ENCODE results near the gene REEP3. TPM values are rescaled to one million over a fixed set of nuclear protein-coding genes. Genes with fewer than 3 reads are reported as not detected.

Gene REEP3
- total and polyA plus RNA-seq, 2 donors (not counting 1 experiment from before 2014, with no cell fraction given), result 2.2 to 8.8 TPM

- intact Hi-C loops (cut with micrococcal nuclease), result loop anchor here (10.0 kb wide), 1 partner anchor 64 kb away; no protein-coding TSS in a partner anchor
- H3K27me3 Mint-ChIP-seq, result no peaks in the 10 kb centered on the region
- Histone ChIP-seq H3K36me3 (replicated peaks in 1 of 2; ENCODE audit: control extremely low read depth in 1 of 2, control insufficient read depth in 1 of 2, extremely low read depth in 1 of 2, insufficient read depth in 2 of 2, low read length in 1 of 2) (no peaks in the 10 kb centered on the region), H3K9ac (ENCODE audit: low read length) (peak overlapping the region; percentile 67), H2AFZ (ENCODE audit: insufficient read depth, low read depth, low read length, poor library complexity, severe bottlenecking) (peak overlapping the region; percentile 74), H3K27ac (ENCODE audit: low read length in 2 of 2) (no peak overlapping the region), H3K9me3 (ENCODE audit: control extremely low read depth in 1 of 3, control insufficient read depth in 2 of 3, insufficient read depth in 1 of 3, low read length in 2 of 3) (no peaks in the 10 kb centered on the region), H3K4me3 (ENCODE audit: control extremely low read depth in 1 of 5, extremely low read depth in 1 of 5, insufficient read depth in 1 of 5, low read depth in 2 of 5, low read length in 4 of 5) (peak overlapping the region; percentile 43 to 87 (median 81)), H3K4me1 (ENCODE audit: control insufficient read depth in 2 of 2, insufficient read depth in 2 of 2, low read length in 2 of 2) (peaks cover 17 to 28% of the 10 kb centered on the region in 2 donors), H3K27me3 (replicated peaks in 1 of 4; ENCODE audit: control extremely low read depth in 1 of 4, control insufficient read depth in 3 of 4, insufficient read depth in 4 of 4, low read length in 3 of 4) (no peaks in the 10 kb centered on the region), H3K79me2 (ENCODE audit: control insufficient read depth, insufficient read depth, low read length) (no peaks in the 10 kb centered on the region), H4K20me1 (ENCODE audit: control insufficient read depth, insufficient read depth, low read length, poor library complexity, severe bottlenecking) (no peaks in the 10 kb centered on the region), H3K4me2 (replicated peaks; ENCODE audit: low read depth, low read length, poor library complexity, severe bottlenecking) (peak overlapping the region; percentile 86)
- no peak for DNase-seq
- H3K27ac Mint-ChIP-seq, result peak overlapping the region; percentile 87
- H3K4me1 Mint-ChIP-seq, result peaks cover 32% of the 10 kb centered on the region
- H3K9me3 Mint-ChIP-seq (ENCODE audit: insufficient read depth), result no peaks in the 10 kb centered on the region
- ATAC-seq (ENCODE audit: low read depth), result no peak
- POLR2A ChIA-PET, result interaction anchor here (0.6 to 1.3 kb wide), 2 partner anchors 85 to 368 kb away, joined by 3 read pairs; no protein-coding TSS in a partner anchor
- H3K4me3 Mint-ChIP-seq, result peak overlapping the region; percentile 97
- WGBS (ENCODE audit: insufficient coverage), result 27% methylated on average over 13 of the region's 19 CpGs
- CTCF ChIA-PET, result interaction anchor here (0.6 to 8.6 kb wide), 14 partner anchors 14 to 529 kb away, joined by 3 to 129 read pairs (median 4); partner anchors contain the start of gene JMJD1C
- TF ChIP-seq EZH2 (IDR thresholded peaks at IDR 0.05; ENCODE audit: borderline replicate concordance, insufficient read depth, low read depth, low read length, poor library complexity, severe bottlenecking) (no peak), CTCF (IDR thresholded peaks at IDR 0.05) (no peak)
These were observed 109.9 kb downstream of the REEP3 start for GRCh38 chr10:63630931-63631680.

- no peak overlapping the region for H3K27ac Mint-ChIP-seq
- H3K4me1 Mint-ChIP-seq, result peaks cover 32% of the 10 kb centered on the region
- no peaks in the 10 kb centered on the region for H3K27me3 ChIP-seq (replicated peaks in 1 of 4; ENCODE audit: control extremely low read depth in 1 of 4, control insufficient read depth in 3 of 4, insufficient read depth in 4 of 4, low read length in 3 of 4)
- no peak for DNase-seq
- TF ChIP-seq CTCF (IDR thresholded peaks at IDR 0.05), result no peak
- TF ChIP-seq EZH2 (IDR thresholded peaks at IDR 0.05; ENCODE audit: borderline replicate concordance, insufficient read depth, low read depth, low read length, poor library complexity, severe bottlenecking), result no peak
- peaks cover 17 to 28% of the 10 kb centered on the region in 2 donors for H3K4me1 ChIP-seq (ENCODE audit: control insufficient read depth in 2 of 2, insufficient read depth in 2 of 2, low read length in 2 of 2)
- CTCF ChIA-PET, result interaction anchor here (1.2 to 8.6 kb wide), 6 partner anchors 88 to 465 kb away, joined by 3 to 129 read pairs (median 40); no protein-coding TSS in a partner anchor
- no peak overlapping the region for H2AFZ ChIP-seq (ENCODE audit: insufficient read depth, low read depth, low read length, poor library complexity, severe bottlenecking)
- no peak overlapping the region for H3K4me3 Mint-ChIP-seq
- H3K27ac ChIP-seq (ENCODE audit: low read length in 2 of 2), result no peak overlapping the region
- ATAC-seq (ENCODE audit: low read depth), result no peak
- H4K20me1 ChIP-seq (ENCODE audit: control insufficient read depth, insufficient read depth, low read length, poor library complexity, severe bottlenecking), result no peaks in the 10 kb centered on the region
- H3K27me3 Mint-ChIP-seq, result no peaks in the 10 kb centered on the region
- intact Hi-C loops (cut with micrococcal nuclease), result loop anchor here (10.0 kb wide), 1 partner anchor 63 kb away; no protein-coding TSS in a partner anchor
- H3K9me3 Mint-ChIP-seq (ENCODE audit: insufficient read depth), result no peaks in the 10 kb centered on the region
- H3K9me3 ChIP-seq (ENCODE audit: control extremely low read depth in 1 of 3, control insufficient read depth in 2 of 3, insufficient read depth in 1 of 3, low read length in 2 of 3), result no peaks in the 10 kb centered on the region
- H3K79me2 ChIP-seq (ENCODE audit: control insufficient read depth, insufficient read depth, low read length), result no peaks in the 10 kb centered on the region
- POLR2A ChIA-PET, result no interaction called here
- WGBS (ENCODE audit: insufficient coverage), result no CpG with 5 or more reads among the region's 3 CpGs
- H3K9ac ChIP-seq (ENCODE audit: low read length), result no peak overlapping the region
- H3K4me2 ChIP-seq (replicated peaks; ENCODE audit: low read depth, low read length, poor library complexity, severe bottlenecking), result no peak overlapping the region
- no peaks in the 10 kb centered on the region for H3K36me3 ChIP-seq (replicated peaks in 1 of 2; ENCODE audit: control extremely low read depth in 1 of 2, control insufficient read depth in 1 of 2, extremely low read depth in 1 of 2, insufficient read depth in 2 of 2, low read length in 1 of 2)
- H3K4me3 ChIP-seq (ENCODE audit: control extremely low read depth in 1 of 5, extremely low read depth in 1 of 5, insufficient read depth in 1 of 5, low read depth in 2 of 5, low read length in 4 of 5), result no peak overlapping the region
These were observed 110.8 kb downstream of the REEP3 start for GRCh38 chr10:63631991-63632390.

Data from B cell (primary cell).